Mammary epithelial cell (primary cell): Measurements from ENCODE around the gene POTEC.
"Not testable (repeated sequence)": the region's sequence is repeated elsewhere in the genome, so short reads cannot be mapped to it uniquely, and the experiment has no call there.

Experiments used
- CTCF ChIP-seq, 2 donors: IDR thresholded peaks in 1 of 2; conservative IDR thresholded peaks in 1 of 2; 2 replicates each; pipeline ENCODE4 v1.5.1; 2011 to 2012; ENCODE audit warnings: inconsistent platforms in 2 of 2, low read length in 2 of 2, mild to moderate bottlenecking in 2 of 2, control low read depth in 1 of 2, low read depth in 1 of 2; ENCODE audit not compliant: insufficient read depth in 1 of 2; ENCODE audit errors: extremely low read depth in 1 of 2
- EZH2 ChIP-seq: IDR thresholded peaks from 2 replicates; pipeline ENCODE4 v1.6.1; 2012; ENCODE audit warnings: low read length, inconsistent platforms, borderline replicate concordance

GRCh38 chr18:14473250-14474006, 70.0 kb downstream of the POTEC start:
- TF ChIP-seq CTCF (conservative IDR thresholded peaks at IDR 0.05 in 1 of 2, IDR thresholded peaks at IDR 0.05 in 1 of 2; ENCODE audit: extremely low read depth in 1 of 2, insufficient read depth in 1 of 2, low read depth in 1 of 2, low read length in 2 of 2); EZH2: not testable (repeated sequence)
